HEK293 (cell line): ENCODE measurements around the gene ATP5MC2.

Source experiments
- BCL11A ChIP-seq: fragments of 450-650 bp; formaldehyde crosslinking; IDR thresholded peaks from 2 replicates; pipeline ENCODE4 v1.5.1; 2016; ENCODE audit warnings: low read depth, missing biosample characterization, missing genetic modification characterization
- HOXC10 ChIP-seq: sonication (generic); formaldehyde crosslinking; IDR thresholded peaks from 2 replicates; pipeline ENCODE4 v1.8.1; 2023; ENCODE audit warnings: mild to moderate bottlenecking, missing genetic modification reagents
- HOXD13 ChIP-seq: sonication (generic); formaldehyde crosslinking; IDR thresholded peaks from 2 replicates; pipeline ENCODE4 v1.8.0; 2022; ENCODE audit warnings: missing genetic modification reagents, borderline replicate concordance
- KLF9 ChIP-seq: fragments of 450-650 bp; formaldehyde crosslinking; IDR thresholded peaks from 2 replicates; pipeline ENCODE4 v1.5.1; 2016; ENCODE audit warnings: missing biosample characterization, missing genetic modification characterization, low read depth
- OSR2 ChIP-seq: fragments of 450-650 bp; formaldehyde crosslinking; IDR thresholded peaks from 2 replicates; pipeline ENCODE4 v1.5.1; 2016; ENCODE audit warnings: missing biosample characterization, missing genetic modification characterization
- SP2 ChIP-seq: fragments of 450-650 bp; formaldehyde crosslinking; IDR thresholded peaks from 2 replicates; pipeline ENCODE4 v1.5.1; 2016; ENCODE audit warnings: missing biosample characterization, missing genetic modification characterization
- SP7 ChIP-seq: fragments of 450-650 bp; formaldehyde crosslinking; IDR thresholded peaks from 2 replicates; pipeline ENCODE4 v1.5.1; 2016; ENCODE audit warnings: missing biosample characterization, missing genetic modification characterization
- ZFP3 ChIP-seq: fragments of 450-650 bp; formaldehyde crosslinking; IDR thresholded peaks from 2 replicates; pipeline ENCODE4 v1.5.1; 2016; ENCODE audit warnings: low read depth, missing biosample characterization, missing genetic modification characterization
- ZIC2 ChIP-seq: fragments of 450-650 bp; formaldehyde crosslinking; IDR thresholded peaks from 2 replicates; pipeline ENCODE4 v1.5.1; 2016; ENCODE audit warnings: missing biosample characterization, missing genetic modification characterization
- ZNF114 ChIP-seq: fragments of 450-650 bp; formaldehyde crosslinking; IDR thresholded peaks from 2 replicates; pipeline ENCODE4 v1.5.0; 2017; ENCODE audit warnings: missing biosample characterization, missing genetic modification characterization
- ZNF148 ChIP-seq: fragments of 450-650 bp; formaldehyde crosslinking; IDR thresholded peaks from 2 replicates; pipeline ENCODE4 v1.5.0; 2017; ENCODE audit warnings: missing biosample characterization, missing genetic modification characterization, borderline replicate concordance
- ZNF155 ChIP-seq: fragments of 450-650 bp; formaldehyde crosslinking; IDR thresholded peaks from 2 replicates; pipeline ENCODE4 v1.5.1; 2016; ENCODE audit warnings: missing biosample characterization, missing genetic modification characterization
- ZNF214 ChIP-seq: fragments of 450-650 bp; formaldehyde crosslinking; IDR thresholded peaks from 2 replicates; pipeline ENCODE4 v1.5.1; 2017; ENCODE audit warnings: missing biosample characterization, mild to moderate bottlenecking, missing genetic modification characterization, borderline replicate concordance
- ZNF23 ChIP-seq: fragments of 450-650 bp; formaldehyde crosslinking; IDR thresholded peaks from 2 replicates; pipeline ENCODE4 v1.5.1; 2016; ENCODE audit warnings: missing biosample characterization, missing genetic modification characterization, borderline replicate concordance
- ZNF239 ChIP-seq: fragments of 450-650 bp; formaldehyde crosslinking; IDR thresholded peaks from 2 replicates; pipeline ENCODE4 v1.5.1; 2016; ENCODE audit warnings: missing biosample characterization, missing genetic modification characterization
- ZNF266 ChIP-seq: fragments of 450-650 bp; formaldehyde crosslinking; IDR thresholded peaks from 2 replicates; pipeline ENCODE4 v1.5.1; 2016; ENCODE audit warnings: missing biosample characterization, missing genetic modification characterization, low read depth
- ZNF324 ChIP-seq: fragments of 450-650 bp; formaldehyde crosslinking; IDR thresholded peaks from 2 replicates; pipeline ENCODE4 v1.5.1; 2016; ENCODE audit warnings: missing biosample characterization, missing genetic modification characterization
- ZNF416 ChIP-seq: fragments of 450-650 bp; formaldehyde crosslinking; IDR thresholded peaks from 2 replicates; pipeline ENCODE4 v1.5.1; 2016; ENCODE audit warnings: missing biosample characterization, missing genetic modification characterization
- ZNF501 ChIP-seq: fragments of 450-650 bp; formaldehyde crosslinking; IDR thresholded peaks from 2 replicates; pipeline ENCODE4 v1.5.1; 2016; ENCODE audit warnings: missing biosample characterization, missing genetic modification characterization
- ZNF548 ChIP-seq: fragments of 450-650 bp; formaldehyde crosslinking; IDR thresholded peaks from 2 replicates; pipeline ENCODE4 v1.5.1; 2016; ENCODE audit warnings: missing biosample characterization, missing genetic modification characterization
- ZNF555 ChIP-seq: fragments of 450-650 bp; formaldehyde crosslinking; conservative IDR thresholded peaks from 2 replicates; pipeline ENCODE4 v1.5.1; 2017; ENCODE audit warnings: missing biosample characterization, mild to moderate bottlenecking, missing genetic modification characterization, inconsistent platforms
- ZNF560 ChIP-seq: fragments of 450-650 bp; formaldehyde crosslinking; IDR thresholded peaks from 2 replicates; pipeline ENCODE4 v1.5.1; 2017; ENCODE audit warnings: missing biosample characterization, missing genetic modification characterization, borderline replicate concordance
- ZNF585B ChIP-seq: fragments of 450-650 bp; formaldehyde crosslinking; IDR thresholded peaks from 2 replicates; pipeline ENCODE4 v1.5.1; 2016; ENCODE audit warnings: missing biosample characterization, missing genetic modification characterization
- ZNF623 ChIP-seq: fragments of 450-650 bp; formaldehyde crosslinking; IDR thresholded peaks from 2 replicates; pipeline ENCODE4 v1.5.1; 2016; ENCODE audit warnings: missing biosample characterization, missing genetic modification characterization
- ZNF624 ChIP-seq: fragments of 450-650 bp; formaldehyde crosslinking; IDR thresholded peaks from 2 replicates; pipeline ENCODE4 v1.5.1; 2017; ENCODE audit warnings: missing biosample characterization, missing genetic modification characterization
- ZNF626 ChIP-seq: fragments of 450-650 bp; sonication (Bioruptor Pico); formaldehyde crosslinking; IDR thresholded peaks from 2 replicates; pipeline ENCODE4 v1.5.1; 2018; ENCODE audit warnings: missing biosample characterization, missing genetic modification characterization, inconsistent platforms
- TF ChIP-seq, protein P1 (sequence below): sonication (generic); formaldehyde crosslinking; IDR thresholded peaks from 2 replicates; pipeline ENCODE4 v1.8.1; 2022; ENCODE audit warnings: mild to moderate bottlenecking, moderate library complexity, missing genetic modification reagents
- TF ChIP-seq, protein P2 (sequence below): fragments of 450-650 bp; formaldehyde crosslinking; IDR thresholded peaks from 2 replicates; pipeline ENCODE4 v1.5.1; 2016; ENCODE audit warnings: missing biosample characterization, missing genetic modification characterization, borderline replicate concordance
- TF ChIP-seq, protein P3 (sequence below): fragments of 450-650 bp; formaldehyde crosslinking; IDR thresholded peaks from 2 replicates; pipeline ENCODE4 v1.5.1; 2016; ENCODE audit warnings: missing biosample characterization, missing genetic modification characterization

The ATP5MC2 gene

GRCh38 chr12:53675701-53676607 lies at the start of gene ATP5MC2 (continued):
- TF ChIP-seq ZNF23 (no peak), ZNF624 (no peak), HOXD13 (no peak), HOXC10 (CRISPR knock-in tag) (peak; percentile 94; the same call in 1 of the 2 replicates), ZNF214 (no peak), SP2 (tag by site-specific recombination) (peak; percentile 63), OSR2 (tag by site-specific recombination) (0 out of 2 replicates have a peak, but pooled peaks have one; percentile 20), ZNF155 (tag by site-specific recombination) (no peak), ZNF148 (tag by site-specific recombination) (no peak), ZNF548 (tag by site-specific recombination) (no peak), ZNF585B (tag by site-specific recombination) (no peak), ZNF501 (peak; percentile 86), KLF9 (tag by site-specific recombination) (peak; percentile 86), ZNF114 (tag by site-specific recombination) (no peak), ZNF555 (no peak), ZNF416 (tag by site-specific recombination) (no peak), ZNF626 (tag by site-specific recombination) (no peak), ZNF560 (no peak), ZNF239 (tag by site-specific recombination) (0 out of 2 replicates have a peak, but pooled peaks have one; percentile 12), ZNF266 (tag by site-specific recombination) (no peak), ZIC2 (tag by site-specific recombination) (peak; percentile 79), ZNF623 (tag by site-specific recombination) (no peak), SP7 (tag by site-specific recombination) (peak; percentile 87), BCL11A (no peak), ZFP3 (tag by site-specific recombination) (peak; percentile 57; the same call in 1 of the 2 replicates), ZNF324 (tag by site-specific recombination) (peak; percentile 92)
- TF ChIP-seq, protein P1, sequence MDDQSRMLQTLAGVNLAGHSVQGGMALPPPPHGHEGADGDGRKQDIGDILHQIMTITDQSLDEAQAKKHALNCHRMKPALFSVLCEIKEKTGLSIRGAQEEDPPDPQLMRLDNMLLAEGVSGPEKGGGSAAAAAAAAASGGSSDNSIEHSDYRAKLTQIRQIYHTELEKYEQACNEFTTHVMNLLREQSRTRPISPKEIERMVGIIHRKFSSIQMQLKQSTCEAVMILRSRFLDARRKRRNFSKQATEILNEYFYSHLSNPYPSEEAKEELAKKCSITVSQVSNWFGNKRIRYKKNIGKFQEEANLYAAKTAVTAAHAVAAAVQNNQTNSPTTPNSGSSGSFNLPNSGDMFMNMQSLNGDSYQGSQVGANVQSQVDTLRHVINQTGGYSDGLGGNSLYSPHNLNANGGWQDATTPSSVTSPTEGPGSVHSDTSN (CRISPR knock-in tag): peak; percentile 16; the same call in 1 of the 2 replicates
- TF ChIP-seq, protein P2, sequence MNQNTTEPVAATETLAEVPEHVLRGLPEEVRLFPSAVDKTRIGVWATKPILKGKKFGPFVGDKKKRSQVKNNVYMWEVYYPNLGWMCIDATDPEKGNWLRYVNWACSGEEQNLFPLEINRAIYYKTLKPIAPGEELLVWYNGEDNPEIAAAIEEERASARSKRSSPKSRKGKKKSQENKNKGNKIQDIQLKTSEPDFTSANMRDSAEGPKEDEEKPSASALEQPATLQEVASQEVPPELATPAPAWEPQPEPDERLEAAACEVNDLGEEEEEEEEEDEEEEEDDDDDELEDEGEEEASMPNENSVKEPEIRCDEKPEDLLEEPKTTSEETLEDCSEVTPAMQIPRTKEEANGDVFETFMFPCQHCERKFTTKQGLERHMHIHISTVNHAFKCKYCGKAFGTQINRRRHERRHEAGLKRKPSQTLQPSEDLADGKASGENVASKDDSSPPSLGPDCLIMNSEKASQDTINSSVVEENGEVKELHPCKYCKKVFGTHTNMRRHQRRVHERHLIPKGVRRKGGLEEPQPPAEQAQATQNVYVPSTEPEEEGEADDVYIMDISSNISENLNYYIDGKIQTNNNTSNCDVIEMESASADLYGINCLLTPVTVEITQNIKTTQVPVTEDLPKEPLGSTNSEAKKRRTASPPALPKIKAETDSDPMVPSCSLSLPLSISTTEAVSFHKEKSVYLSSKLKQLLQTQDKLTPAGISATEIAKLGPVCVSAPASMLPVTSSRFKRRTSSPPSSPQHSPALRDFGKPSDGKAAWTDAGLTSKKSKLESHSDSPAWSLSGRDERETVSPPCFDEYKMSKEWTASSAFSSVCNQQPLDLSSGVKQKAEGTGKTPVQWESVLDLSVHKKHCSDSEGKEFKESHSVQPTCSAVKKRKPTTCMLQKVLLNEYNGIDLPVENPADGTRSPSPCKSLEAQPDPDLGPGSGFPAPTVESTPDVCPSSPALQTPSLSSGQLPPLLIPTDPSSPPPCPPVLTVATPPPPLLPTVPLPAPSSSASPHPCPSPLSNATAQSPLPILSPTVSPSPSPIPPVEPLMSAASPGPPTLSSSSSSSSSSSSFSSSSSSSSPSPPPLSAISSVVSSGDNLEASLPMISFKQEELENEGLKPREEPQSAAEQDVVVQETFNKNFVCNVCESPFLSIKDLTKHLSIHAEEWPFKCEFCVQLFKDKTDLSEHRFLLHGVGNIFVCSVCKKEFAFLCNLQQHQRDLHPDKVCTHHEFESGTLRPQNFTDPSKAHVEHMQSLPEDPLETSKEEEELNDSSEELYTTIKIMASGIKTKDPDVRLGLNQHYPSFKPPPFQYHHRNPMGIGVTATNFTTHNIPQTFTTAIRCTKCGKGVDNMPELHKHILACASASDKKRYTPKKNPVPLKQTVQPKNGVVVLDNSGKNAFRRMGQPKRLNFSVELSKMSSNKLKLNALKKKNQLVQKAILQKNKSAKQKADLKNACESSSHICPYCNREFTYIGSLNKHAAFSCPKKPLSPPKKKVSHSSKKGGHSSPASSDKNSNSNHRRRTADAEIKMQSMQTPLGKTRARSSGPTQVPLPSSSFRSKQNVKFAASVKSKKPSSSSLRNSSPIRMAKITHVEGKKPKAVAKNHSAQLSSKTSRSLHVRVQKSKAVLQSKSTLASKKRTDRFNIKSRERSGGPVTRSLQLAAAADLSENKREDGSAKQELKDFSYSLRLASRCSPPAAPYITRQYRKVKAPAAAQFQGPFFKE: no peak
- TF ChIP-seq, protein P3, sequence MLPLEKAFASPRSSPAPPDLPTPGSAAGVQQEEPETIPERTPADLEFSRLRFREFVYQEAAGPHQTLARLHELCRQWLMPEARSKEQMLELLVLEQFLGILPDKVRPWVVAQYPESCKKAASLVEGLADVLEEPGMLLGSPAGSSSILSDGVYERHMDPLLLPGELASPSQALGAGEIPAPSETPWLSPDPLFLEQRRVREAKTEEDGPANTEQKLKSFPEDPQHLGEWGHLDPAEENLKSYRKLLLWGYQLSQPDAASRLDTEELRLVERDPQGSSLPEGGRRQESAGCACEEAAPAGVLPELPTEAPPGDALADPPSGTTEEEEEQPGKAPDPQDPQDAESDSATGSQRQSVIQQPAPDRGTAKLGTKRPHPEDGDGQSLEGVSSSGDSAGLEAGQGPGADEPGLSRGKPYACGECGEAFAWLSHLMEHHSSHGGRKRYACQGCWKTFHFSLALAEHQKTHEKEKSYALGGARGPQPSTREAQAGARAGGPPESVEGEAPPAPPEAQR (tag by site-specific recombination): no peak
